ENCODE results near the gene RAET1E. TPM values are rescaled to one million over a fixed set of nuclear protein-coding genes. Genes with fewer than 3 reads are reported as not detected.
"Not testable (repeated sequence)": the region's sequence is repeated elsewhere in the genome, so short reads cannot be mapped to it uniquely, and the experiment has no call there.

The RAET1E gene
- total RNA-seq, 1 donor from 2014 or later = not detected

DNA sequence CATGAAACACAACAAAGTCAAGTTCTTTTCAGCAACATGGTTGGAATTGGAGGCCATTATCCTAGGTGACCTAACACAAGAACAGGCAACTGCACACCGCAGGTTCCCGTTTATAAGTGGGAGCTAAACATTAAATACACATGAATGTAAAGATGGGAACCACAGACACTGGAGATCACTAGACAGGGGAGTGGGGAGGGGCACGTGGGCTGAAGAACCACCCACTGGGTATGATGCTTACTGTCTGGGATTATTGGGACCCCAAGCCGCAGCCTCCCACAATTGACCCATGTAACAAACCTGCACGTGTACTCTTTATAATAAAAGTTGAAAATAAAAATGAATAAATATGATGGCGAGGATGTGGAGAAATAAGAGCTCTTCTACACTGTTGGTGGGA is 33.6 kb upstream of the RAET1E start:
- intact Hi-C loops (cut with micrococcal nuclease) = loop anchor here (10.0 kb wide), 2 partner anchors 223 to 1453 kb away; no protein-coding TSS in a partner anchor

DNA sequence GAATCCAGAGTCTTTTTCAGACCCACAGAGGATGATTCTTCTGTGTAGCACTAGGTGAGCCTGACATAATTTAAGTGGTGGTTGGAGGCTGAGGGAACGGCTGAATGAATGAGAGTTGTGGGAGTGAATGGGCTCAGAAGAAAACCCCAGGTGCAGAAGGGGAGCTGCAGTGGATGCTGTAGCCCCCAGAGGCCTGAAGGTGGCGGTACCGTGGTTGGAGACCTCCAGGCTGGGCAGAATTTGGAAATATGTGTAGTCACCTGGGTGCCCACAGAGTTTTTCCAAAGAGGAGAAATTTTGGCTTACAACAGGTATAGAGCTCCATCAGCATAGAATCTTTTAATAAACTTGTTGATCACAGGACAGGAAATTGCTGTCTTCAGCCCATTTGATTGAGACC is 31.5 kb upstream of the RAET1E start:
- intact Hi-C loops (cut with micrococcal nuclease) = loop anchor here (5.0 kb wide), 1 partner anchor 33 kb away; the partner anchor contains the start of gene ULBP1

DNA sequence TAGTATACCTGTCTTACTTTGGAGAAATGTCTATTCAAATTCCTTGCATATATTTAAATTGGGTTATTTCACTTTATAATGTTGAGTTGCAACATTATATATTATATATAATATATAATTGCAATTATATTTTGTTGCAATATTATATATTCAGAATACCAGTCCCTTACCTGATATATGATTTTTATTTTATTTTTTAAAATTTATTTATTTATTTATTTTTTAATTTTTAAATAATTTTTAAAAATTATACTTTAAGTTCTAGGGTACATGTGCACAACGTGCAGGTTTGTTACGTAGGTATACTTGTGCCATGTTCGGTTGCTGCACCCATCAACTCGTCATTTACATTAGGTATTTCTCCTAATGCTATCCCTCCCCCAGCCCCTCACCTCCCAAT is 29.1 kb upstream of the RAET1E start:
- intact Hi-C loops (cut with micrococcal nuclease) = loop anchor here (5.0 kb wide), 1 partner anchor 35 kb away; the partner anchor contains the start of gene ULBP1

DNA sequence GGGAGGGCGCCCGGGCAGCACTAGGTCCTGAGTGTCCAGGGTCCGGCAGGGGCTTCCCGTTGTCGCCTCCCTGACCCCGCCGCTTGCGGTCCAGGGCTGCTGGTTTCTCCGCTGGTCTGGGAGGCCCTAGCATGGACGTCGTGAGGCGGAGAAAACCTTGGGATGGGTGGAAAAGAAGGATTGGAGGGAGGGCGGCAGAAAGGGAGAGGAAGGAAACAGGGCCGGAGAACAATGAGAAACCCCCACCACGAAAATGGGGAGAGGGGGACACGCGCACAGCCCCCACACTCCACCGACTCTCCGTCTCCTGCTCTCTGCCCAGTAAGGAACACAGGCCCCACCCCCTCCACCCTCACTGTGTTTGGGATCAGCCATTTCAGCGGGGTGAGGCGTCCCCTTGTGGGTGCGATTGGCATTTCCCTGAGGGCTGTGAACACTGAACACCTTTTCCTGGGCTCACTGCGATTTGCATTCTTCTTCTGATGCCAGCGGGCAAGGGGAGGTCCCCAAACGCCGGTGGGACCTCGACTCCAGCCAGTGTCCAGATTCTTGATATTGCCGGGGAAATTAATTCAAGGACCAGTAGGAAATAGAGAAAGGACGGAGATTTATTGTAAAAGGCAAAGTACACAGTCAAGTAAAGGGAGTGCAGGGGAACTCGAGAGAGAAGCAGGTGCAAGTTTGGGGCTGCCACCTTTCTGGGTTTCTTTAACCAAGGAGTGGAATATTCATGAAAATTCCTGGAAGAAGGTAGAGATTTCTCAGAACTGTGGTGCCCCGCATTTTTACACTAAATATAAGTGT is 28.3 kb upstream of the RAET1E start:
- intact Hi-C loops (cut with micrococcal nuclease) = loop anchor here (1.0 to 5.0 kb wide), 5 partner anchors 36 to 380 kb away; partner anchors contain the start of genes PPIL4 and ULBP1

DNA sequence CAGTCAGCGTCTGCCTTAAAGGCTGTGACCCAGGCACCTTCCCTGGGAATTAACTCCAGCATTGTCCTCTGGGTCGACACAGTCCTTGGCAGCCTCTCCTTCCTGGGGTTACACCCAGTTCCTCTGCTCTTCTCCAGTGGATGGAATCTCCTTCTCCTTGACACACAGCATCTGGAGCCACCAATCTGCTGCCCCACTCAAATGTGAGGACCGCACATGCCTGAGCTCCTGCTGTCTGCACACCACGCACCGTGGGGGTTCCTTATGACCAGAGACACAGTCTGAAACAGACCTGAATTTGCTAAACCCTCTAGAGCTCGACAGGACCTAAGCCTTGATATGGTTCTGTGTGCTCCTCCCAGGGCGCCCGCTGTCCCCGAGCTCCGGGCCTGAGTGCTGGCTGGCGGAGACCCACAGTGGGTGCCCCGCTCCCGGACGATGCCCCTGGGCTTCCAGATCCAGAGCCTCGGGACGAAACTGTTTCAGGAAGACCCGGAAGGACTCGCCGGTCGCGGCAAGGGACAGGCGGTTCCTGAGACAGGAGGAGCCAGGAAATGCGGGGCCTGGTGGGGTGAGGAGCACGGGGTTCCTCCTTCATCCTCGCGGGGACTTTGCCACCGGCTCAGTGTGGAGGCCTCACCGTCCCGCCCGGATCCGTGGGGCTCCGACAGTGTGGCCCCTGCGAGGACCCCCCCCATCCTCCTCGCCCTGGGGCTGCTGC is 27.5 kb upstream of the RAET1E start:
- intact Hi-C loops (cut with micrococcal nuclease) = loop anchor here (5.0 kb wide), 1 partner anchor 37 kb away; the partner anchor contains the start of gene ULBP1

DNA sequence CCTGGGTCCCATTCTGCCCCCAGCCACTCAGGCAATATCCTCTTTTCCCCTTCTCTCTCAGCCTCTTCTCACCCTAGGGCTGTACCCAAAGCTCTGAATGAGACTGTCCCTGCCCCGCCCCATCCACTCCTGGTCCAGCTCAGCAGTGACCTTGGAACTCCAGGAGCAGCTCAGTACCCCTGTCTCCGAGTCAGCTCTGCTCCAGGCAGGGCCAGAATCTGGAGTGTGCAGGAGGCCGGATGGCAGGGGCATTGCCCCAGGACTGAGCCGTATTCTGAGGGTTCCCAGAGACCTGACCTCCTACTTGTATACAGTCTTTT is 27.0 kb upstream of the RAET1E start:
- intact Hi-C loops (cut with micrococcal nuclease) = loop anchor here (5.0 kb wide), 2 partner anchors 37 to 278 kb away; partner anchors contain the start of genes KATNA1 and ULBP1

DNA sequence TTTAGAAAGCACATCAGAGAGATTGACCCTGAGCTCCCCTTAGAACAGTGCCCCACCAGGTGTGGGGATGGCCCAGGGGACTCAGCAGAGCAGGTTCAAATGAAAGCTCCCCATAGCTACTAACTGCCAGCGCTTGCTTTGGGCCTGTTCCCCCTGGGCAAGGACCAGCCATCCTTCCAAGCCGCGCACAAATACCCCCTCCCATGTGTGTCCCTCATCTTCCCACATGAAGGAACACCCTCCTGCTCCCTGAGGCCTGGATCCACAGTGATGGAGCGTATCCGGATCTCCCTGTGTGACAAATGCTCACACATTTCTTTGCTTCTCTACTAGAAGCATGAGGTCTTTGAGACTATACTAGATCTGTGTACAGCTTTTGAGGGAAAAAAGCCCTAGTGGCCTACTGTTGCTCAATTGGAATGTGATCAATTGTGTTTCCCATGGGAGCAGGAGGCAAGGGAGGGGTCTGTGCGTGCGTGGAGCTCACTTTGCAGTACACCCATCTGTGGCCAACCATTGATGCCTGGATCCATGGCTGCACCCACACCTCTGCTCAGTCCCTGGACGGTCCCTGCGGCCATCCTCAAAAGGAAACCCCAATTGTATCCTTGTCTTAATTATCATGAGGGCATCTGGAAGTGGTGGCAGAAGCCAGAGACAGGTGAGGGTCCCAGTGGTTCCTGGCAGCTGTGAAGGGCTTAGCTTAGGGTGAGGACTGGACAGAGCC is 26.5 kb upstream of the RAET1E start:
- intact Hi-C loops (cut with micrococcal nuclease) = loop anchor here (5.0 kb wide), 1 partner anchor 277 kb away; the partner anchor contains the start of gene KATNA1

DNA sequence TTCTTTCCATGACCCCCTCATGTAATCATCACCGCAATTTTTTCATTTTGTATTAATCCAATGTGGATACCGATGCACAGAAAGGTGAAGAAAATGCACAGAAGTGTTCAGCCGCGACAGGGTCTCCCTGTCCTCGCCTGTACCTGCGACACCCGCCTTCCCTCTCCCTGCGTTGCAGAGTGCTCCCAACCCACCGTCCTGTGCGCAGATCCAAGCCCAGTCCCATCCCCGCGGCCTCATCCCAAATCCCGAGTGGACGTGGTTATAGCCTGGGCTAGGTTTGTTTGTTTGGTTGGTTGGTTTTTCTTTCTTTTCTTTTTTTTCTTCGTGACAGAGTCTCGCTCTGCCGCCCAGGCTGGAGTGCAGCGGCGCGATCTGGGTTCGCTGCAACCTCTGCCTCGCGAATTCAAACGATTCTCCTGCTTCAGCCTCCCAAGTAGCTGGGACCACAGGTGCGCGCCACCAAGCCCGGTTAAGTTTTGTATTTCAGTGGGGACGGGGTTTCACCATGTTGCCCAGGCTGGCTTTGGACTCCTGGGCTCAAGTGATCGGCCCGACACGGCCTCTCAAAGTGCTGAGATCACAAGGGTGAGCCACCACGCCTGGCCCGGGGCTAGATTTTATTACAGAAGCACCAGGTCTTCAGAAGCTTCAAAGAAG is 25.5 kb upstream of the RAET1E start:
- intact Hi-C loops (cut with micrococcal nuclease) = loop anchor here (1.0 to 5.0 kb wide), 5 partner anchors 13 to 357 kb away; partner anchors contain the start of genes GINM1, KATNA1, LATS1 and LRP11

DNA sequence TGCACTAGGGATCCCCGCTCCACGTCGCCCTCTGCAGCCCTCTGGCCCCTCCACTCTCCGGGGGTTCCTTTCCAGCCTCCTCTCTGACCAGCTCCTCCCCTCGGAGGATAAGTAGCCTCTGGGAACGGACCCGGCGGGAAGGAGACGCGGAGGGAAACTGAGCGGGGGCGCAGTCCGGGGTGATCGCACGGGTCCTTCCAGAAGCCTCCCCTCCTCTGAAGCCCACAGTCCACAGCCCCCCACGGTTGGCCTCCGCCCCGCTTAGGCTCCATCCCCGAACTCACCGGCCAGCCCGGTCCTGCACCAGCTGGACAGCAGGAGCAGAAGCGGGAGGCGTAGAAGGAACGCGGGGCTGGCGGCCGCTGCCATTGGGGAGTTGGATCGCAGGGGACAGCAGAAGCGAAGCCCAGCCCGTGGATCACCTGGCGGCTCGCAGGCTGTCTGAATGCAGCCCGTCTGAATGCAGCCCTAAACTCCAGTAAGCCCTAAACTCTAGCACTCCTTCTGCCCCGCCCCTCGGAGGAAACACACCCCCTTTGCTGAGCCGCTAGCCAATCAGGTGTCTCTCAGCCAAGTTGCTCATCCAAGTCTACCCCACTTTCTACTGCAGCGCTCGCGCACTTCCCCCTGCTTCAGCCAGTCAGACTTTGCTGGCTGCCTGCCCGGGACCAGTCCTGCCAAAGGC is 24.9 kb upstream of the RAET1E start, which contains the start of gene RAET1G:
RAET1G (minus strand) TSS at position 480 of the 685 bp plus-strand sequence; CDS start at position 369, 111 bp downstream.
- intact Hi-C loops (cut with micrococcal nuclease) = loop anchor here (1.0 to 5.0 kb wide), 5 partner anchors 14 to 356 kb away; partner anchors contain the start of genes GINM1, KATNA1, LATS1 and LRP11

DNA sequence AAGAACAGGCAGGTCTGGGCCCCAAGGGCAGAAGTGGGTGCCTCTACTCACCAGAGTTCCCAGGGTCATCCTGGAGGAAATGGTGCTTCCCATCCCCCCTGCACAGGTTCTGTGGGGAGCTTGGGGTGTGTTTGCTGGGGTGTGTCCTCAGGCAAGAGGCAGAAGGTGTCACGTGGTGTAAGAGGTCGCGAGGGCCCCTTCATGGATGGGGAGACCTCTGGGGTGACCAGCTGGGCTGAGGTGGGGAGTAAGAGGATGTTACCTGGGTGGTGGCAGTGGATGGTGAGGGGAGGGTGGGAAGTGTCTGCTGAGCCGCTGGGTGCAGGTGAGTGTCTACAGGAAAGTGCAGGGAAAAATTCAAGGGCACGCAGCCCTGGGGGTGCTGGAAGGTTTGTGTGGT is 24.2 kb upstream of the RAET1E start:
- intact Hi-C loops (cut with micrococcal nuclease) = loop anchor here (5.0 kb wide), 1 partner anchor 275 kb away; the partner anchor contains the start of gene KATNA1

DNA sequence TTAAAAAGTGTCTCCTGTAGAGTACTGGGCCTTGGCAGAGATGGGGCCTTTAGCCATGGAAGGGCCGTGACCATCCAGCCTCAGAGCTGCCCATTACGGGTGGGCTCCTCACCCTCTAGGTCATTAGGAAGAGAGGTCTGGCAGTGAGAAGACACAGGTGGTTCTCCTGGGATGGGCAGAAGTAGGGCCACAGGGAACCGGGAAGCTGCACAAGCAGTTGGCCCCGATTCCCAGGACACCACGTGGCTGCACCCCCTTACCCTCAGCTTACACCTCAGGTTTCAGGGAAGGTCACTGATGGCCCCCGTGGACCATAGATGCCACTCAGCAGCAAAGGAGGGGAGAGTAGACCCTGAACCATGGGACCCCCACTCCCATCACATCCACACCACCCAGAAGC is 23.4 kb upstream of the RAET1E start:
- intact Hi-C loops (cut with micrococcal nuclease) = loop anchor here (5.0 kb wide), 1 partner anchor 274 kb away; the partner anchor contains the start of gene KATNA1

DNA sequence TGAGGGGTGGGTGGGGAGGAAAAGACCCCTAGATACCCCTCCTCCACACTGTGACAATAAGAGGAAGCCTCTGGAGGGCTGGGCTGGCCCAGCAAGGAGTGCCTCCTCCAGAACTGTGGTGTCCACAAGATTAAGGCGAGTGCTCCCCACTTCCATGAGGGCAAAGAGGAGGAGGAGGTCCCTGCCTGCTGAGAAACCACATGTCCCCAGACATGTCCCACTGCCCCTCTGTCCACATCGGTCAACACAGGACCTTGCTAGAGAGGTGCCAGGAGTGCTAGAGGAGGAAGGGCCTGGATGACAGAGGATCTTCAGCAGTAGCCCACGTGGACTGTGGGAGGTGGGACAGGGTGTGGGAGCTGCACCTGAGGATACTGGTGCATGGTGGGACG is 21.9 kb upstream of the RAET1E start:
- intact Hi-C loops (cut with micrococcal nuclease) = loop anchor here (5.0 kb wide), 1 partner anchor 273 kb away; the partner anchor contains the start of gene KATNA1

DNA sequence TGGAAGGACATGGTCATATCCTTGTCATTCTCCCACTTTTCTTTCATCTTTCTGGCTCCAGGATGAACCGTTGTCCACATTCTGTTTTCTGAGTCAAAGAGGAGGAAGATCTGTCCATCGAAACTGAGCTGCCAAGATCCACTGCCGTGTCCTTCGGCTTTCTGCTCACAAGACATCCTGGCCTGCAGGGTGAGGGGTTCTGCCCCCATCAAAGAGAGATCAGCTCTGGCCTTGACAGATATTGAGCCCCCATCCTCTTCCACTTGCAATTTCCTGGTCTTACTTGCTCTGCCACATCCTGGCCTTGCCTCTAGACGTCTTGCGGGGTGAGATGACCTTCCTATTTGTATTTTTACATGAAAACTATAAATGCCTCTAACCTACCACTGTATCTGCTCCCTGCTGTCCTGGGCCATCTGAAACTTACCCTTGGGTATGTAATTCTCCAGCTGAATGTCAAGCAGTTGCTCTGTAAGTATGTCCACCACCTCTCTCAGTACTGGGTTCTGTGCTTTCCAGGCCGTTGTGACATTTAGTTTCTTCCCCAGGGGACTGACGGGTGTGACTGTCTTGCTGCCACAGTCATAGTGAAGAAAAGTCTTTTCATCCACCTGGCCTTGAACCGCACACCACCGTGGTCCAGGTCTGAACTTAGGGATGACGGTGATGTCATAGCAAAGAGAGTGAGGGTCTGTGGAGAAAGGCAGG is 21.4 kb upstream of the RAET1E start:
- intact Hi-C loops (cut with micrococcal nuclease) = not testable (repeated sequence)

DNA sequence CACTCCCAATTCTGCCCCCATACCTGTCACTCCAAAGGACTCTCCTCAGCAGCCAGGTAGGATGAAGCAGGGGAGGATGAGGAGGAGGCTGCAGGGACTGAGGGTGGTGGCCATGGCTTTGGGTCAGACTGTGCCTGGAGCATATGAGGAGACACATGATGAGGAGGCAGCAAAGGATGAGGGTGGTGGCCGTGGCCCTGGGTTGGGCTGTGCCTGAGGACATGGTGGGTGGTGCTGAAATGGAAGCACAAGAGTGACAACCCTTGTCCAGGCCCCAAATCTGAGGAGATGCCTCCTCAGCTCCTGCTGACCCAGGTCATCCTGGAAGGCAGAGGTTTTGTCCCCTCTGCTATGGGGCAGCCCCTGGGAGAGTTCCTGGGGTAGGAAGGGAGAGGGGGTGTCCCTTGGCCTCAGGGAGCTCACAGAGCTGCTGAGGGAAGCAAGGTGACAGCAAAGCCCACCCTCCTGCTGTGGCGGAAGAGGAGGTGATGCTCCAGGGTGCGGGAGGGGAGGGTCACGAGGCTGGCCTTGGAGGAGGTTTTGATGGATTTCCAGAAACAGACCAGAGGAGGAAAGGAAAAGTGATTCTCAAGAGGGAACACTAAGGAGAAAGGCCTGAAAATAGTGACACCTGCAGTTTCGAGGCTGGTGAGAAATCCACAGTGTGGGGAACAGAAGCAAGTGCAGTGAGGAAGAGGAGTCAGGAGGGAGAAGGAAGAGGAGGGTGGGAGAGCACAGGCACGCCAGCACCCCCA is 20.4 kb upstream of the RAET1E start:
- intact Hi-C loops (cut with micrococcal nuclease) = no loop called here

DNA sequence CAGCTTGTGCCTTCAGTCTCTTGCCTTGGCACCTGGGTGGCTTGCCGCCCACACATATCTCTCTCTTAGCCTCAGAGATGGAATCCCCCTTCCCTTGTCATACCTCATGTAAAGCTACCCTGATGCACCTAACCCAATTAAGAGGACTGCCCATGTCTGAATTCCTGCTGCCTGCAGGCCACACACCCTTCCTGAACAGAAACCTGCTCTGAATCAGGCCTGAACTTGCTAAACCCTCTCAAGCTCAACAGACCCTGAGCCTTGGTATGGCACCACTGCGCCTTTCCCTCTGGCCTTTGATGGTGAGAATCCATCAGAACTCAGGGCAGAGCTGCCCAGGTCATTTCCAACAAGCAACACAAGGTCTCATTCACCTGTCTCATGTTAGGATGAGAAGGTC is 19.8 kb upstream of the RAET1E start:
- intact Hi-C loops (cut with micrococcal nuclease) = no loop called here

DNA sequence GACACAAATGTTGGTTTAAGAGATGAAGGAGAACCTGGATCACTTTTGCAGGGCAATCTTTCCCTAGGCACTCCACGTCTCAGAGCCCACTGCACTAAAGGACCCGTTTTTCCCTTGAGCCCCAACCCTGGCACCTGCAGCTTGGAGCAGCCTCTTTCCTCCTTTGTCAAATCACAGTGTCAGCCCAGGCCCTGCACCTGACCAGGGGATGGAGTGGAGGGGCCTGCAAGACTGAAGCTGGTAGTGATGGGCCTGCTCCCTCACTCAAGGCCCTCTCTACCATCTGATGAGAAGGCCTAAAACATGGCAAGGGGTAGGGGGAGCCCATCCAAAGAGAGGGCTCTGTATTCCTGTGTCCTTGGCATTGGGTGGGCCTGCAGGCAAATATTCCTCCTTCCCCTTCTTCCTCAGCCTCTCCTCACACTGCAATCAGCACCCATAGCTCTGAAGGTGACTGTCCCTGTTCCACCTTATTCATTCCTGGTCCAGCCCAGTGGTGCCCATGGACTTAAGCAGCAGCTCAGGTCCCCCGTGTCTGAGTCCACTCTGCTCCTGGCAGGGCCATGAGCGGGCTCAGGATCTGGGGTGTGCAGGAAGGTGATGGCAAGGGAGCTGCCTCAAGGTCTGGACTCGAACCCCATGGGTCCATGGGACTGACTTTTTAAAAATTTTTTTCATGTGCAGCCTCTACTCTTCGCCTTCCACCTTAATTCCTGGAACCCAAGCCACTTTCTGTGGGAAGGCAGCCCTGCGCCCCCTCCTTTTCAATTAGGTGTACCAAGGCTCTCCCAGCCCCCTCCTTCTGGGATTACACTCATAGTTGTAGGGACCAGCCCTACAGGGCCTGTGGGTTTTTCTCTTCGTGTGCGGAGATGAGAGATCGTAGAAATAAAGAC is 18.3 kb upstream of the RAET1E start:
- intact Hi-C loops (cut with micrococcal nuclease) = no loop called here

DNA sequence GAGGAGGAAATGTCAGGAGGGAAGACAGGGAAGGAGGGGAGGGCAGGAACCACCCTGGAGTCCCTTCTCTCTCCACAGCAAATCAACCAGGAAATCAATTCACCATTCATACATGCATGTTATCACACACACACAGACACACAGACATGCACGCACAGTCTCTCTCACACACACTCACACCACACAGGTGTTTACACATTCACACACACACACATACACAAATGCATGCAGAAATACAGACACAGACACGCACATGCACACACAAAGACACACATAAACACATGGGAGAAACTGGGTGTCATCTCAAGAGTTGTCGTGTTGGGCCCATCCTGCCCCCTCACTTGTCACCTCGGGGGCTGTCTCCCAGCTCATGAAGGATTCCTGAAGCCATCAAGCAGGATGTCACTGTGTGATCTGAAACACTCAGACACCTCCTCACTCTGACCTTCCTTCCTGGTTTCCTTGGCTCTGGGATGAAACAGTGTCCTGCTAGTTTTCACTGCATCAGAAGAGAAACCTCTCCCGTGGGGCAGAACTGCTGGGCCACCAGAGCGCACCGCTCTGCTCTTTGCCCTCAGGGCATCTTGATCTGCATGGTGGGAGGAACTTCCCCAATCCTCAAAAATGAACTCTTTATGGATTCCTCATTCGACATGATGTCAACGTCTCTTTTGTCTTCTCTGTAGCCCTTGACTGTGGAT is 15.8 kb upstream of the RAET1E start:
- intact Hi-C loops (cut with micrococcal nuclease) = no loop called here
